Measurements from ENCODE around the gene CPVL.

Gene CPVL

GRCh38 chr7:29143751-29144150 is 2.6 kb downstream of the CPVL start:
- no peak for TF ChIP-seq CTCF (conservative IDR thresholded peaks at IDR 0.05; ENCODE audit: low read length)
- H3K4me3 ChIP-seq (ENCODE audit: low read length), result no peak overlapping the region
- DNase-seq (ENCODE audit: low read depth), result no peak

GRCh38 chr7:29142021-29142727 is 4.2 kb downstream of the CPVL start:
- H3K4me3 ChIP-seq (ENCODE audit: low read length), result no peak overlapping the region
- no peak for DNase-seq (ENCODE audit: low read depth)
- no peak for TF ChIP-seq CTCF (conservative IDR thresholded peaks at IDR 0.05; ENCODE audit: low read length)

- TF ChIP-seq CTCF (conservative IDR thresholded peaks at IDR 0.05; ENCODE audit: low read length), result no peak
- no peak for DNase-seq (ENCODE audit: low read depth)
- H3K4me3 ChIP-seq (ENCODE audit: low read length), result no peak overlapping the region
Observed at GRCh38 chr7:29140873-29141468, 5.4 kb downstream of the CPVL start.

- no peak for DNase-seq (ENCODE audit: low read depth)
- TF ChIP-seq CTCF (conservative IDR thresholded peaks at IDR 0.05; ENCODE audit: low read length), result no peak
- no peak overlapping the region for H3K4me3 ChIP-seq (ENCODE audit: low read length)
Observed at GRCh38 chr7:29139796-29140195, 6.5 kb downstream of the CPVL start.

- no peak for TF ChIP-seq CTCF (conservative IDR thresholded peaks at IDR 0.05; ENCODE audit: low read length)
- H3K4me3 ChIP-seq (ENCODE audit: low read length), result no peak overlapping the region
- DNase-seq (ENCODE audit: low read depth), result no peak
Observed at GRCh38 chr7:29139191-29139590, 7.1 kb downstream of the CPVL start.

- no peak for TF ChIP-seq CTCF (conservative IDR thresholded peaks at IDR 0.05; ENCODE audit: low read length)
- no peak for DNase-seq (ENCODE audit: low read depth)
- H3K4me3 ChIP-seq (ENCODE audit: low read length), result no peak overlapping the region
Observed at GRCh38 chr7:29138588-29138987, 7.7 kb downstream of the CPVL start.

- no peak overlapping the region for H3K4me3 ChIP-seq (ENCODE audit: low read length)
- no peak for TF ChIP-seq CTCF (conservative IDR thresholded peaks at IDR 0.05; ENCODE audit: low read length)
- DNase-seq (ENCODE audit: low read depth), result no peak
Observed at GRCh38 chr7:29135846-29136245, 10.5 kb downstream of the CPVL start.
